ENCODE measurements around the gene ZC3H4.

- TF ChIP-seq YY1 (IDR thresholded peaks at IDR 0.05; ENCODE audit: extremely low read depth, insufficient replicate concordance, low read depth, low read length) (no peak), CTCF (IDR thresholded peaks at IDR 0.05 in 2 of 3, conservative IDR thresholded peaks at IDR 0.05 in 1 of 3; ENCODE audit: borderline replicate concordance in 1 of 3, insufficient read depth in 1 of 3, low read depth in 2 of 3, low read length in 2 of 3) (no peak), ELF1 (IDR thresholded peaks at IDR 0.05; ENCODE audit: borderline replicate concordance, low read depth) (no peak), ZNF274 (IDR thresholded peaks at IDR 0.05; ENCODE audit: low read depth, low read length) (no peak), JUND (IDR thresholded peaks at IDR 0.05) (no peak), REST (IDR thresholded peaks at IDR 0.05; ENCODE audit: low read depth) (no peak), POLR2A (IDR thresholded peaks at IDR 0.05; ENCODE audit: borderline replicate concordance, extremely low read depth, insufficient read depth, insufficient read length) (no peak), ZBTB33 (IDR thresholded peaks at IDR 0.05; ENCODE audit: extremely low read depth, insufficient replicate concordance, low read length) (no peak), SP1 (IDR thresholded peaks at IDR 0.05; ENCODE audit: low read depth) (no peak), POLR2AphosphoS5 (IDR thresholded peaks at IDR 0.05; ENCODE audit: low read depth, low read length) (no peak), EGR1 (IDR thresholded peaks at IDR 0.05; ENCODE audit: low read depth) (no peak), EZH2 (IDR thresholded peaks at IDR 0.05) (no peak), FOSL1 (IDR thresholded peaks at IDR 0.05; ENCODE audit: low read depth) (no peak), EZH2phosphoT487 (IDR thresholded peaks at IDR 0.05; ENCODE audit: borderline replicate concordance) (no peak)
Measured at GRCh38 chr19:47023448-47023794, 90.2 kb downstream of the ZC3H4 start.
